LNCaP clone FGC (cell line): ENCODE data around the gene DNAH10.

Experiments
- DNase-seq: peaks from one replicate; pipeline ENCODE4 v3.0.0-alpha.2; 2011; ENCODE audit warnings: low read depth
- H3K4me3 ChIP-seq: 2 replicates; pipeline ENCODE4 v1.5.1; 2011; ENCODE audit warnings: mild to moderate bottlenecking, low read depth, low read length, control low read depth
- CTCF ChIP-seq: IDR thresholded peaks from 2 replicates; pipeline ENCODE4 v1.5.1; 2012; ENCODE audit warnings: mild to moderate bottlenecking; ENCODE audit not compliant: control insufficient read depth, insufficient read depth; ENCODE audit errors: extremely low read depth

DNAH10 gene

DNA sequence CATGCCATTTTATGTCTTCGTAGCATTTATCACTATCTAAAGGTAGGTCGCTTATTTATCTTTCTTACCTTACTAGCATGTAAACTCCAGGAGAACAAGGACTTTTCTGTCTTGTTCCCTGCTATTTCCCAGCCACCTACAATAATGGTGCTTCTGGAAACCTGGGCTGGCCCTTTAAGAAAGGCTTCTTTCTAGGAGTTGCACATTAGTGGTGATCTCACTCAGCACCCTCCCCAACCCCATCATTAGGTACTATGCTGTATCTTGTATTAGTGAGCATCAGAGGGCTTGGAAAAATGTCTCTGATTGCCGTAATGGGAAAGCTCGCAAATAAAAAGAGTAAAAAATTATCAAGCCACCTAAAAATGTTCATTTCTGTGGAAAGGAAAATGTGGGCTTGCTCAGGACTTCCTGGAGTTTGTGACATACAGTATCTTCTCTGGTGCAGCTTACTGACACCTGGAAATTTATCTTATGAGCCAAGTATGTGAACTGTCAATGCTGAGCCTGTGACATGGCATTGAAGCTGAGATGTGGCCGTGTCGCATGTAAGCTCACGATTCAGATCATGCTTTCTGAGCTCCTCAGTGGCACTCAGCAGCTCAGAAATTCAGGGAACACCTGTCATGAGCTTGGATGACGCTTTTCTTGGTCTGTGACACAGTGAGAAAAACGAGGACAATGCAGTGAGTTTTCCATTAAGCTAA, 198.1 kb downstream of the DNAH10 start:
- H3K4me3 ChIP-seq: no peak overlapping the region
- no peak for DNase-seq
- TF ChIP-seq CTCF: no peak

- H3K4me3 ChIP-seq: no peak overlapping the region
- TF ChIP-seq CTCF: no peak
- DNase-seq: no peak
These were observed 198.8 kb downstream of the DNAH10 start for GRCh38 chr12:123960856-123961255.

DNA sequence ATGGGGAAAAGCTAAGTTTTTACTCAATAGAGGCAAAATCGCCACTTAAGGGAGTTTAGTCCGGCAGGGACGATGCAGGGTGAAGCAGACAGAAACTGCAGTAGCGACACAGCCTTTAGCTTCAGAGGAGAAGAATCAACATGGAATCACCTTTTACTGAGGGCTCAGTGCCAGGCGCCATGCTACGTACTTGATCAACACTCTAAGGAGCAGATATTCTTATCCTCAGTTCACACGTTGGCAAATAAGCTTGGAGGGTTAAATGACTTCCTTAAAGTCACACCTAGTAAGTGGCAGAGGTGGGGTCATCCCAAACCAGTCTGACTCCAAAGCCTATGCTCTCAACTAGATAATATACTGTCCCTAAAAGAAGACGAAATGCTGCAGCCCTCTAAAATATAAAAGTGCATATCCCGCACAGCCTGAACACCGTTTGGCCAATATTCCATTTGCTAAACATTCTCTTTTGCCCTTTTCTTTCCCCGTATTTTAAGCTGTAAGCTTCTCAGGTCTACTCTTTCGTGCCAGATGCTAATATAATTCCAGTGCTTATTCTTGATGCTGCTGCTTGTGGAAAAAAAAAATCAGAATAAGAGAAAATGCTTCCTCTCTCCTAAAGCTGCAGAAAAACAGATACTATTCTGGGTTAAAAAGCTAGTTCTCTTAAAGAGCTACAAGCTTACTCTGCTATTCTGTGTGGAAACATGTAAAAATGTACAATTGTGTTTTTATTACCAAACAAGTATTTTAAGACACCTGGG, 199.7 kb downstream of the DNAH10 start:
- no peak for TF ChIP-seq CTCF
- no peak for DNase-seq
- no peak overlapping the region for H3K4me3 ChIP-seq

- no peak for DNase-seq
- no peak overlapping the region for H3K4me3 ChIP-seq
- TF ChIP-seq CTCF: no peak
These were observed 200.4 kb downstream of the DNAH10 start for GRCh38 chr12:123962513-123962912.

- no peak overlapping the region for H3K4me3 ChIP-seq
- no peak for TF ChIP-seq CTCF
- no peak for DNase-seq
These were observed 201.7 kb downstream of the DNAH10 start for GRCh38 chr12:123963821-123964220.

DNA sequence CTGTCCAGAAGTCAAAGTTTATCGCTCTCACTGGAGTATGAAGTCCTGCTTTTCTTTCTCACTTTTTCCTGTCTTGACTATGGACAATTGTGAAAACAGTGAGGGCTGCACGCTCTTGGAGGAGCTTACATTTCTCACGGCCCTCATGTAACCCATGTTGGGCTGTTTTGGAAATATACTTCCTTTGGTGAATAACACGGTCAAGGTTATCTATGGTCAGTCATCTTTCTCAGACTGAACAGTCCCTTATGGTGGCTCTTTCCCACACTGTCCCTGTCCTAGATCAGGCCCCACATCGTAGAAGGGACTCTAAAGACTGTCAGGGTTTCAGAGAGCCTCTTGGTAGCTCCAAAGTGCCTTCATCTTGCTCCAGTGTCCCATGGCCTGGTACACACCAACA, 203.3 kb downstream of the DNAH10 start:
- TF ChIP-seq CTCF: no peak
- H3K4me3 ChIP-seq: no peak overlapping the region
- DNase-seq: no peak
